Activated naive CD8-positive, alpha-beta T cell treated with anti-CD3 and anti-CD28 coated beads, Interleukin-2, amount 10 ng/mL, durations not matched to agents 7 days and 5 days (primary cell): ENCODE data around the gene TMEM238. TPM values are rescaled to one million over a fixed set of nuclear protein-coding genes. Genes with fewer than 3 reads are reported as not detected.

Experiments
- total RNA-seq, 2 experiments: library from RNA; stranded (reverse); gene quantifications; one replicate each; pipeline ENCODE4 v1.2.3, GENCODE V29; 2021

The TMEM238 gene
- total RNA-seq, 2 experiments from 2014 or later: 17.0 to 19.8 TPM

Other genes starting within 250 kb of the TMEM238 start
- gene TNNT1, start 235.1 kb downstream of the TMEM238 start, total RNA-seq: not detected
- not detected for gene TNNI3, start 226.6 kb downstream of the TMEM238 start, total RNA-seq
- under 1 TPM in 1 of 2 experiments, not detected in 1; 0.65 TPM for gene DNAAF3, start 217.7 kb downstream of the TMEM238 start, total RNA-seq
- gene SYT5, start 204.0 kb downstream of the TMEM238 start, total RNA-seq: under 1 TPM in 1 of 2 experiments, not detected in 1; 0.39 TPM
- gene PTPRH, start 174.8 kb downstream of the TMEM238 start, total RNA-seq: not detected
- gene TMEM86B, start 155.5 kb downstream of the TMEM238 start, total RNA-seq: 10 to 100 TPM; 18.8 to 19.4 TPM
- gene PPP6R1, start 125.3 kb downstream of the TMEM238 start, total RNA-seq: 100 to 1,000 TPM; 211 to 226 TPM
- 10 to 100 TPM; 19.5 to 20.3 TPM for gene HSPBP1, start 104.2 kb downstream of the TMEM238 start, total RNA-seq
- gene BRSK1, start 100.3 kb downstream of the TMEM238 start, total RNA-seq: 1 to 10 TPM; 9.0 TPM
- 1 to 10 TPM in 1 of 2 experiments, under 1 TPM in 1; 0.51 to 1.1 TPM for gene TMEM150B, start 59.0 kb downstream of the TMEM238 start, total RNA-seq
- 10 to 100 TPM; 26.4 to 28.5 TPM for gene KMT5C, start 44.4 kb downstream of the TMEM238 start, total RNA-seq
- gene COX6B2, start 29.6 kb downstream of the TMEM238 start, total RNA-seq: under 1 TPM in 1 of 2 experiments, not detected in 1; 0.55 TPM
- not detected for gene GARIN5B, start 21.0 kb downstream of the TMEM238 start, total RNA-seq
- under 1 TPM; 0.53 to 0.60 TPM for gene IL11, start 13.8 kb downstream of the TMEM238 start, total RNA-seq
- not detected for gene TMEM190, start 7.5 kb downstream of the TMEM238 start, total RNA-seq
- gene RPL28, start 1.6 kb upstream of the TMEM238 start, total RNA-seq: 1,000 to 10,000 TPM; 3,030 to 3,043 TPM
- 100 to 1,000 TPM; 184 to 203 TPM for gene UBE2S, start 23.5 kb upstream of the TMEM238 start, total RNA-seq
- gene SHISA7, start 59.0 kb upstream of the TMEM238 start, total RNA-seq: not detected
- 10 to 100 TPM; 13.7 to 16.8 TPM for gene ISOC2, start 77.3 kb upstream of the TMEM238 start, total RNA-seq
- not detected for gene C19orf85, start 80.5 kb upstream of the TMEM238 start, total RNA-seq
- gene ZNF628, start 92.3 kb upstream of the TMEM238 start, total RNA-seq: 10 to 100 TPM in 1 of 2 experiments, 1 to 10 TPM in 1; 9.4 to 11.5 TPM
- 10 to 100 TPM; 14.5 to 15.0 TPM for gene NAT14, start 100.9 kb upstream of the TMEM238 start, total RNA-seq
- 1 to 10 TPM in 1 of 2 experiments, under 1 TPM in 1; 0.86 to 1.1 TPM for gene SSC5D, start 104.1 kb upstream of the TMEM238 start, total RNA-seq
- not detected for gene SBK2, start 152.8 kb upstream of the TMEM238 start, total RNA-seq
- not detected for gene SBK3, start 161.3 kb upstream of the TMEM238 start, total RNA-seq
- gene ZNF579, start 196.6 kb upstream of the TMEM238 start, total RNA-seq: 10 to 100 TPM; 10.1 to 10.4 TPM
- 10 to 100 TPM; 16.0 to 18.4 TPM for gene FIZ1, start 215.2 kb upstream of the TMEM238 start, total RNA-seq
- 10 to 100 TPM; 25.2 to 26.6 TPM for gene ZNF524, start 216.0 kb upstream of the TMEM238 start, total RNA-seq
- gene ZNF865, start 221.4 kb upstream of the TMEM238 start, total RNA-seq: 10 to 100 TPM; 18.3 to 18.6 TPM
- 1 to 10 TPM; 6.3 to 7.6 TPM for gene ZNF784, start 240.3 kb upstream of the TMEM238 start, total RNA-seq